Left ventricle myocardium inferior (tissue), 1 donor: Measurements from ENCODE around the gene AFF4. TPM values are rescaled to one million over a fixed set of nuclear protein-coding genes. Genes with fewer than 3 reads are reported as not detected.

Source experiments
- DNase-seq: peaks from one replicate; pipeline ENCODE4 v3.0.0-alpha.2; 2020
- H3K27ac ChIP-seq: fragments of 200-600 bp; replicated peaks from 2 replicates; pipeline ENCODE4 v1.8.0; 2021
- H3K27me3 ChIP-seq: fragments of 200-600 bp; 2 replicates; pipeline ENCODE4 v1.8.0; 2021; ENCODE audit warnings: low read depth
- H3K36me3 ChIP-seq: fragments of 200-600 bp; 2 replicates; pipeline ENCODE4 v1.8.0; 2021
- H3K4me1 ChIP-seq: fragments of 200-600 bp; 2 replicates; pipeline ENCODE4 v1.8.0; 2021
- H3K4me3 ChIP-seq: fragments of 200-600 bp; 2 replicates; pipeline ENCODE4 v1.8.0; 2021; ENCODE audit warnings: mild to moderate bottlenecking, moderate library complexity
- H3K9me3 ChIP-seq: fragments of 200-600 bp; replicated peaks from 2 replicates; pipeline ENCODE4 v1.8.0; 2021
- CTCF ChIP-seq: fragments of 200-600 bp; IDR thresholded peaks from 2 replicates; pipeline ENCODE4 v1.8.0; 2021; ENCODE audit warnings: antibody characterized with exemption, mild to moderate bottlenecking, borderline replicate concordance
- intact Hi-C: fragments of 100-400 bp; cut with micrococcal nuclease; formaldehyde crosslinking; loops from one replicate; pipeline ENCODE4 v1.11.0; 2022
- total RNA-seq: library from RNA; stranded (reverse); fragmentation: NEBNext Ultra II Directional; extraction: Animal tissue kit (Norgen Biotek cat#: 25700); gene quantifications from one replicate; pipeline ENCODE4 v1.2.1, GENCODE V29; 2021
- donor health status: DM: no; HTN: yes; CAD: no; lungs with severe emphysema.

AFF4 gene
- total RNA-seq, 1 donor from 2014 or later = 32.1 TPM

- no peak for DNase-seq
- no peak for TF ChIP-seq CTCF
- Histone ChIP-seq H3K27ac (no peak overlapping the region), H3K36me3 (peaks cover 25% of the 10 kb centered on the region), H3K4me1 (peaks cover 46% of the 10 kb centered on the region), H3K9me3 (no peaks in the 10 kb centered on the region), H3K27me3 (no peaks in the 10 kb centered on the region), H3K4me3 (no peak overlapping the region)
- intact Hi-C loops = no loop called here
These were observed 56.3 kb downstream of the AFF4 start for GRCh38 chr5:132907161-132907560.

- no peak overlapping the region for H3K4me3 ChIP-seq
- intact Hi-C loops = no loop called here
- H3K4me1 ChIP-seq = peaks cover 46% of the 10 kb centered on the region
- no peak for DNase-seq
- TF ChIP-seq CTCF = peak; percentile 13
- H3K27me3 ChIP-seq = no peaks in the 10 kb centered on the region
- no peak overlapping the region for H3K27ac ChIP-seq
- no peaks in the 10 kb centered on the region for H3K9me3 ChIP-seq
- H3K36me3 ChIP-seq = peaks cover 21% of the 10 kb centered on the region
These were observed 57.5 kb downstream of the AFF4 start for GRCh38 chr5:132905938-132906337.

- H3K4me3 ChIP-seq = no peak overlapping the region
- no peak overlapping the region for H3K27ac ChIP-seq
- no peak for TF ChIP-seq CTCF
- intact Hi-C loops = no loop called here
- H3K9me3 ChIP-seq = no peaks in the 10 kb centered on the region
- H3K27me3 ChIP-seq = no peaks in the 10 kb centered on the region
- DNase-seq = no peak
- peaks cover 18% of the 10 kb centered on the region for H3K4me1 ChIP-seq
- H3K36me3 ChIP-seq = peaks cover 38% of the 10 kb centered on the region
These were observed 61.7 kb downstream of the AFF4 start for GRCh38 chr5:132901730-132902129.

- H3K27me3 ChIP-seq = no peaks in the 10 kb centered on the region
- H3K9me3 ChIP-seq = no peaks in the 10 kb centered on the region
- intact Hi-C loops = no loop called here
- H3K27ac ChIP-seq = no peak overlapping the region
- no peak for TF ChIP-seq CTCF
- DNase-seq = no peak
- H3K4me3 ChIP-seq = no peak overlapping the region
- H3K36me3 ChIP-seq = peaks cover 45% of the 10 kb centered on the region
- peaks cover 20% of the 10 kb centered on the region for H3K4me1 ChIP-seq
These were observed 62.4 kb downstream of the AFF4 start for GRCh38 chr5:132901036-132901435.

DNA sequence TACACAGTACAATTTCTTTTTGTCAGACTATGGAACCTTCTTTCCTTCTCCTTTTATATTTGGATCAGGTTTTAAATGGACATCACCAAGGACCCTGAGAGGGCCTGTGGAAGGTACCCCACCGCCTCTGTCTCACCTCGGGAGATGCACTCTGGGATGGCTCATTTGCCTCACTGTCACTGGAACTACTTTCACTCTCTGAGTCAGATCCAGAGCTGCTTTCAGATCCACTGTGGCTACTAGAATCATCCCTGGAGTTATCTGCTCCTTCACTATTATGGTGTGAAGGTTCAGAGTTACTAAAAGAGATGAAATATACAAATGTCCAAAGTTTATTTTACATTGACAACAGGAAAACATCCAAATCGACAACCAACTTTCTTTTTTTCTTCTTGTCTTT is 65.3 kb downstream of the AFF4 start:
- peaks cover 33% of the 10 kb centered on the region for H3K4me1 ChIP-seq
- intact Hi-C loops = no loop called here
- no peak overlapping the region for H3K27ac ChIP-seq
- no peaks in the 10 kb centered on the region for H3K27me3 ChIP-seq
- H3K4me3 ChIP-seq = no peak overlapping the region
- peaks cover 66% of the 10 kb centered on the region for H3K36me3 ChIP-seq
- TF ChIP-seq CTCF = no peak
- no peaks in the 10 kb centered on the region for H3K9me3 ChIP-seq
- DNase-seq = no peak

DNA sequence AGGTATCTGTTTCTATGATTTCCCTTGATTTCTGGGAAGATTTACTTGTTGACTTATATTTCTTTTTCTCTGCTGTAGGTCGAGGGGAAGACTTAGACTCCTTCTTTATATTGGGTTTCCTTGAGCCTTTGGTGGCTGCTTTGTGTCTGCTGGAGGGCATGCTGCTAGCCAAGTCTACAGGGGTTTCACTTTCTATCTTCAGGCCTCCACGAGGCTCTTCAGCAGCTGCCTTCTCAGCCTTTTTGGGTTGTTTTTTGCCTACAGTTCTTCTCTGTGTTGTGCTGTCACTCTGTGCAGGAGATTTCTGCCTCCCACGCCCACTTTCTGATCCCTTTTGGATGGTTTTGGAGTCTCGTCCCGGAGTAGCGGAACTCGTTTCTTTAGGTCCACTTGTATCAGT is 66.7 kb downstream of the AFF4 start:
- H3K9me3 ChIP-seq = no peaks in the 10 kb centered on the region
- H3K4me3 ChIP-seq = no peak overlapping the region
- intact Hi-C loops = no loop called here
- peak overlapping the region; percentile 53 for H3K27ac ChIP-seq
- H3K27me3 ChIP-seq = no peaks in the 10 kb centered on the region
- TF ChIP-seq CTCF = no peak
- peaks cover 77% of the 10 kb centered on the region for H3K36me3 ChIP-seq
- DNase-seq = no peak
- H3K4me1 ChIP-seq = peaks cover 33% of the 10 kb centered on the region
